HepG2 (cell line): Measurements from ENCODE around the gene WWC1.

Source experiments
- FOXC1 ChIP-seq: sonication (generic); formaldehyde crosslinking; IDR thresholded peaks from 2 replicates; pipeline ENCODE4 v1.8.0; 2022; ENCODE audit warnings: mild to moderate bottlenecking, missing genetic modification reagents, borderline replicate concordance
- FOXJ3 ChIP-seq: sonication (generic); formaldehyde crosslinking; IDR thresholded peaks from 2 replicates; pipeline ENCODE4 v1.4.0; 2020; ENCODE audit warnings: missing genetic modification reagents, mild to moderate bottlenecking, borderline replicate concordance
- JUND ChIP-seq: sonication (generic); formaldehyde crosslinking; IDR thresholded peaks from 2 replicates; pipeline ENCODE4 v1.8.0; 2022; ENCODE audit warnings: mild to moderate bottlenecking, missing genetic modification reagents
- POLR2AphosphoS2 ChIP-seq: IDR thresholded peaks from 2 replicates; pipeline ENCODE4 v1.6.1; 2011; ENCODE audit warnings: low read depth, low read length, improper control_type of control experiment
- ZNF431 ChIP-seq: sonication (generic); formaldehyde crosslinking; IDR thresholded peaks from 2 replicates; pipeline ENCODE4 v1.9.0; 2022; ENCODE audit warnings: missing genetic modification reagents, low read depth, mild to moderate bottlenecking, borderline replicate concordance
- ZNF780A ChIP-seq: sonication (generic); formaldehyde crosslinking; IDR thresholded peaks from 2 replicates; pipeline ENCODE4 v1.8.0; 2022; ENCODE audit warnings: mild to moderate bottlenecking, missing genetic modification reagents, moderate library complexity
- TF ChIP-seq, protein P1 (sequence below): sonication (generic); formaldehyde crosslinking; IDR thresholded peaks from 2 replicates; pipeline ENCODE4 v1.5.0; 2020; ENCODE audit warnings: mild to moderate bottlenecking, missing genetic modification reagents, moderate library complexity

DNA sequence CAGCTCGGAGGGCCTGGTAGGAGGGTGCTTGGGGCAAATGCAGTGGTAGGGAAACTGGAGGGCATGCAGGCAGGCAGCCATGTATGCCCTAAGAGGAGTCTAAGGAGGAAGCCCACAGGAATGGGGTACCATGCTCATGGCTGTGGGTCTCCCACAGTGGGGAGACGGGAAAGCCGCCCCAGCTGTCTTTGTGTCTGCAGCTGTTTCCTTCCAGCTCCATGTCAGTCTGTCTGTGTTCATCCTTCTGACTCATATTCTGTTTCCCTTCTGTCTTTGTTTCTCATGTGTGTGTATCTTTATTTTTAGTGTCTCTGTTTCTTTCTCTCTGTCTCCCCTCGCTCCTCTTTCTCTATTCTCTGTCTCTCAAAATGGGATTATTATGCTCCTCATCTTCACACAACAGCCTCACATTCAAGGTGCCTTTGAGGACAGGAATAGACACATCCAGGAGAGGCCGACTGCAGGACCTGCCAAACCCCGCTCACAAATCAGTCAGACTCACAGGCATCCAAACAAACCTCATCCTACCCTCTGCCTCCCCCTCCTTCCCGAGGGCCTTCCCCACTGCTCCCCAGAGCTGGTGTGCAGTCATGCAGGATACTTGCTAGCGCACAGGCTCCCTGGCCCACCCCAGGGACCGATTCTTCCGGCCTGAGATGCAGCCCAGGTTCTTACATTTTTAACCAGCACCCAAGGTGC, 126.4 kb downstream of the WWC1 start:
- TF ChIP-seq JUND (CRISPR knock-in tag) (no peak), FOXC1 (CRISPR knock-in tag) (no peak), FOXJ3 (no peak), ZNF431 (CRISPR knock-in tag) (no peak), ZNF780A (CRISPR knock-in tag) (no peak), POLR2AphosphoS2 (no peak)
- TF ChIP-seq, protein P1, sequence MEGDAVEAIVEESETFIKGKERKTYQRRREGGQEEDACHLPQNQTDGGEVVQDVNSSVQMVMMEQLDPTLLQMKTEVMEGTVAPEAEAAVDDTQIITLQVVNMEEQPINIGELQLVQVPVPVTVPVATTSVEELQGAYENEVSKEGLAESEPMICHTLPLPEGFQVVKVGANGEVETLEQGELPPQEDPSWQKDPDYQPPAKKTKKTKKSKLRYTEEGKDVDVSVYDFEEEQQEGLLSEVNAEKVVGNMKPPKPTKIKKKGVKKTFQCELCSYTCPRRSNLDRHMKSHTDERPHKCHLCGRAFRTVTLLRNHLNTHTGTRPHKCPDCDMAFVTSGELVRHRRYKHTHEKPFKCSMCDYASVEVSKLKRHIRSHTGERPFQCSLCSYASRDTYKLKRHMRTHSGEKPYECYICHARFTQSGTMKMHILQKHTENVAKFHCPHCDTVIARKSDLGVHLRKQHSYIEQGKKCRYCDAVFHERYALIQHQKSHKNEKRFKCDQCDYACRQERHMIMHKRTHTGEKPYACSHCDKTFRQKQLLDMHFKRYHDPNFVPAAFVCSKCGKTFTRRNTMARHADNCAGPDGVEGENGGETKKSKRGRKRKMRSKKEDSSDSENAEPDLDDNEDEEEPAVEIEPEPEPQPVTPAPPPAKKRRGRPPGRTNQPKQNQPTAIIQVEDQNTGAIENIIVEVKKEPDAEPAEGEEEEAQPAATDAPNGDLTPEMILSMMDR, result no peak
